ENCODE measurements around the gene ZNF577.

DNA sequence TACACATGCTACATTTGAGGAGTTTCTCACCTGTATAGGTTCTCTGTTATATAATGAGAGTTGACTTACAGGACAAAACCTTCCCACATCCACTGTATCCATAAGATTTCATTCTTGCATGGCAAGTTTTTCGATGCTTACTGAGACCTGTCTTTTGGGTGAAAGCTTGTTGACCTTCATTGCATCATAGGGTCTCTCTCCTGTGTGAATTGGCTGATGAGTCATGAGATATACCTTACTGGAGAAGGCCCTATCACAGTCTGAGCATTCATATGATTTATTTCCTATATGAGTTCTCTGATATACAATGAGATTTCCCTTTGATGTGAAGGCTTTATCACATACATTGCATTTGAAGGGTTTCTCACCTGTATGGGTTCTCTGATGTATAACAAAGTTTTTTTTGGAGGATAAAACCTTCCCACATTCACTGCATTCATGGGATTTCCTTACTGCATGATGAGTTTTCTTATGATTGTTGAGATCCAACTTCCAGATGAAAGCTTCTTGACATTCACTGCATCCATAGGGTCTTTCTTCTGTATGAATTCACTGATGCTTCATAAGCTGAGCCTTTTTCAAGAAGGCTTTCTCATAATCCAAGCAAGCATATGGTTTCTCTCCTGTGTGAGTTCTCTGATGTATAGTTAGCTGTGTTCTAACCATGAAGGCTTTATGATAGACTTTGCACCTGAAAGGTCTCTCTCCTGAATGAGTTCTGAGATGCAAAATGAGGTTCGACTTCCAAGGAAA, 25.7 kb downstream of the ZNF577 start:
- TF ChIP-seq EZH2 (IDR thresholded peaks at IDR 0.05; ENCODE audit: insufficient read depth, poor library complexity, severe bottlenecking) (no peak), EZH2phosphoT487 (IDR thresholded peaks at IDR 0.05; ENCODE audit: insufficient read depth, low read depth) (no peak)

All from GM23248 (cell line).